Hepatocyte (in vitro differentiated cells): ENCODE results near the gene SLC7A14.

Source experiments
- CTCF ChIP-seq: fragments of 200-600 bp; sonication (generic); IDR thresholded peaks from 2 replicates; pipeline ENCODE4 v1.5.1; 2016; ENCODE audit warnings: antibody characterized with exemption, mild to moderate bottlenecking; ENCODE audit not compliant: poor library complexity
- EZH2 ChIP-seq: fragments of 200-600 bp; sonication (generic); IDR thresholded peaks from 2 replicates; pipeline ENCODE4 v1.6.1; 2016; ENCODE audit warnings: antibody characterized with exemption, mild to moderate bottlenecking, borderline replicate concordance

- TF ChIP-seq CTCF (no peak), EZH2 (no peak)
Observed at GRCh38 chr3:170508291-170508690, 77.6 kb downstream of the SLC7A14 start.
